GM10248 (cell line): Measurements from ENCODE around the gene EFCAB6.

Source experiments
- CTCF ChIA-PET: fragments of 300-600 bp; sonication (Branson Sonifier 250); formaldehyde crosslinking; extraction: SDS; loops from one replicate; lab custom pipeline; 2021; ENCODE audit warnings: antibody characterized with exemption; lab: Yijun Ruan, JAX
- POLR2A ChIA-PET: fragments of 350-650 bp; sonication (Branson Sonifier 250); formaldehyde crosslinking; extraction: SDS; loops from one replicate; lab custom pipeline; 2020; ENCODE audit warnings: antibody characterized with exemption; lab: Yijun Ruan, JAX
- DNase-seq: peaks from one replicate; pipeline ENCODE4 v3.0.0; 2012; ENCODE audit errors: extremely low spot score
- CTCF ChIP-seq: IDR thresholded peaks from 2 replicates; pipeline ENCODE4 v1.5.1; 2012; ENCODE audit warnings: mild to moderate bottlenecking, low read depth; ENCODE audit errors: extremely low read depth, missing control alignments, control extremely low read depth

EFCAB6 gene

GRCh38 chr22:43831561-43832392 is 19.7 kb upstream of the EFCAB6 start:
- ChIA-PET CTCF (no interaction called here), POLR2A (no interaction called here)
- no peak for TF ChIP-seq CTCF
- DNase-seq, result no peak

GRCh38 chr22:43830931-43831560 is 18.9 kb upstream of the EFCAB6 start:
- CTCF ChIA-PET, result no interaction called here

GRCh38 chr22:43829904-43830851 is 18.1 kb upstream of the EFCAB6 start:
- no peak for TF ChIP-seq CTCF
- CTCF ChIA-PET, result interaction anchor here (2.2 kb wide), 1 partner anchor 12 kb away, joined by 5 read pairs; no protein-coding TSS in a partner anchor
- DNase-seq, result no peak
- POLR2A ChIA-PET, result no interaction called here

More at GRCh38 chr22:43830931-43831560, 18.9 kb upstream of the EFCAB6 start:
- POLR2A ChIA-PET, result no interaction called here
- no peak for TF ChIP-seq CTCF
- no peak for DNase-seq

GRCh38 chr22:43828998-43829782 is 17.1 kb upstream of the EFCAB6 start:
- CTCF ChIA-PET, result interaction anchor here (2.2 kb wide), 1 partner anchor 11 kb away, joined by 5 read pairs; no protein-coding TSS in a partner anchor
- POLR2A ChIA-PET, result no interaction called here

GRCh38 chr22:43828725-43828997 is 16.6 kb upstream of the EFCAB6 start:
- ChIA-PET CTCF (interaction anchor here (2.2 kb wide), 1 partner anchor 11 kb away, joined by 5 read pairs; no protein-coding TSS in a partner anchor), POLR2A (no interaction called here)
- no peak for TF ChIP-seq CTCF
- no peak for DNase-seq

More at GRCh38 chr22:43828998-43829782, 17.1 kb upstream of the EFCAB6 start:
- no peak for DNase-seq
- TF ChIP-seq CTCF, result no peak
